NCI-H2196 (cell line): Measurements from ENCODE around the gene SLC25A21.
"Not testable (repeated sequence)": the region's sequence is repeated elsewhere in the genome, so short reads cannot be mapped to it uniquely, and the experiment has no call there.

ENCODE experiments used
- DNase-seq: peaks from one replicate; lab custom pipeline; 2025; ENCODE audit not compliant: unreplicated experiment; lab: John Stamatoyannopoulos, UW

Gene SLC25A21

GRCh38 chr14:36996133-36996856, 176.1 kb downstream of the SLC25A21 start:
- DNase-seq = no peak

- no peak for DNase-seq
Observed at GRCh38 chr14:36989806-36990205, 182.6 kb downstream of the SLC25A21 start.

- DNase-seq = no peak
Observed at GRCh38 chr14:36988989-36989388, 183.4 kb downstream of the SLC25A21 start.

GRCh38 chr14:36988568-36988967, 183.8 kb downstream of the SLC25A21 start:
- DNase-seq = no peak

GRCh38 chr14:36986407-36986806, 186.0 kb downstream of the SLC25A21 start:
- DNase-seq = no peak

GRCh38 chr14:36981832-36982529, 190.4 kb downstream of the SLC25A21 start:
- no peak for DNase-seq

GRCh38 chr14:36980413-36980812, 192.0 kb downstream of the SLC25A21 start:
- DNase-seq = not testable (repeated sequence)

- DNase-seq = no peak
Observed at GRCh38 chr14:36979863-36980262, 192.5 kb downstream of the SLC25A21 start.

- DNase-seq = no peak
Observed at GRCh38 chr14:36976571-36977023, 195.8 kb downstream of the SLC25A21 start.

- peak; percentile 39 for DNase-seq
Observed at GRCh38 chr14:36975834-36976233, 196.6 kb downstream of the SLC25A21 start.

- DNase-seq = no peak
Observed at GRCh38 chr14:36974985-36975384, 197.4 kb downstream of the SLC25A21 start.

- DNase-seq = no peak
Observed at GRCh38 chr14:36973806-36974442, 198.5 kb downstream of the SLC25A21 start.

- no peak for DNase-seq
Observed at GRCh38 chr14:36971263-36971855, 201.0 kb downstream of the SLC25A21 start.

GRCh38 chr14:36967892-36968555, 204.4 kb downstream of the SLC25A21 start:
- DNase-seq = no peak

GRCh38 chr14:36955967-36956366, 216.4 kb downstream of the SLC25A21 start:
- no peak for DNase-seq

- no peak for DNase-seq
Observed at GRCh38 chr14:36955376-36955775, 217.0 kb downstream of the SLC25A21 start.

GRCh38 chr14:36952689-36953088, 219.7 kb downstream of the SLC25A21 start:
- no peak for DNase-seq

GRCh38 chr14:36951380-36951911, 221.0 kb downstream of the SLC25A21 start:
- DNase-seq = no peak

GRCh38 chr14:36950812-36951211, 221.6 kb downstream of the SLC25A21 start:
- no peak for DNase-seq

GRCh38 chr14:36949371-36949770, 223.0 kb downstream of the SLC25A21 start:
- no peak for DNase-seq
